CD4-positive, alpha-beta T cell treated with Interleukin-21 for 1 hour (primary cell): ENCODE results near the gene PRDM5.
"Not testable (repeated sequence)": the region's sequence is repeated elsewhere in the genome, so short reads cannot be mapped to it uniquely, and the experiment has no call there.

Experiments used
- DNase-seq: peaks from one replicate; pipeline ENCODE4 v3.0.0-alpha.2; 2020

The PRDM5 gene

GRCh38 chr4:120815361-120815760 is 107.2 kb downstream of the PRDM5 start:
- DNase-seq = no peak

DNA sequence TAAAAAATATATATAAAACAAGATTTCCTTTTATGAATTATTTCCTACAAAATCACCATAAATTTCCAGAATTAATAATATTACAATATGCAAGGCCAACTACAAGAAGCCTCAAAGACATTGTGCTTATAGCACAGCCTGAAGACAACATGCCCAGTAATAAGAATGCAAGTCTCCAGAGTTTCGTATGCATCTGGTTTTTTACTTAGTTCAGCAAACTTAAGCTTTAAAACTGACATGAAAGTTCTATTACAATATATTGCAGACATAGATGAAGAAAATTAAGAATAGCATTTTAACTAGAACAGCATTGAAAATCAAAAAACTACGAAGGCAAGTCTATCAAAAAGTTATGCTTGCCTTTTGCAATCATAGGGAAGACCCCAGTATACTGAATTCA is 107.6 kb downstream of the PRDM5 start:
- DNase-seq = no peak

DNA sequence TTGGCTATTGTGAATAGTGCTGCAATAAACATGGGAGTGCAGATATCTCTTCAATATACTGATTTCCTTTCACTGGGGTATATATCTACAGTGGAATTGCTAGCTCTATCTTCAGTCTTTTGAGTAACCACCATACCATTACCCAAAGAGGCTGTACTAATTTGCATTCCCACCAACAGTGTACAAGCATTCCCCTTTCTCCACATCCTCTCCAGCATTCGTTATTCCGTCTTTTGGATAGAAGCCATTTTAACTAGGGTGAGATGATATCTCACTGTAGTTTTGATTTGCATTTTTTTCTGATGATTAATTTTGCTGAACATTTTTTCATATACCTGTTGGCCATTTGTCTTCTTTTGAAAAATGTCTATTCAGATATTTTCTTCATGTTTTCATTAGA is 110.3 kb downstream of the PRDM5 start:
- no peak for DNase-seq

GRCh38 chr4:120809518-120809917 is 113.0 kb downstream of the PRDM5 start:
- no peak for DNase-seq

DNA sequence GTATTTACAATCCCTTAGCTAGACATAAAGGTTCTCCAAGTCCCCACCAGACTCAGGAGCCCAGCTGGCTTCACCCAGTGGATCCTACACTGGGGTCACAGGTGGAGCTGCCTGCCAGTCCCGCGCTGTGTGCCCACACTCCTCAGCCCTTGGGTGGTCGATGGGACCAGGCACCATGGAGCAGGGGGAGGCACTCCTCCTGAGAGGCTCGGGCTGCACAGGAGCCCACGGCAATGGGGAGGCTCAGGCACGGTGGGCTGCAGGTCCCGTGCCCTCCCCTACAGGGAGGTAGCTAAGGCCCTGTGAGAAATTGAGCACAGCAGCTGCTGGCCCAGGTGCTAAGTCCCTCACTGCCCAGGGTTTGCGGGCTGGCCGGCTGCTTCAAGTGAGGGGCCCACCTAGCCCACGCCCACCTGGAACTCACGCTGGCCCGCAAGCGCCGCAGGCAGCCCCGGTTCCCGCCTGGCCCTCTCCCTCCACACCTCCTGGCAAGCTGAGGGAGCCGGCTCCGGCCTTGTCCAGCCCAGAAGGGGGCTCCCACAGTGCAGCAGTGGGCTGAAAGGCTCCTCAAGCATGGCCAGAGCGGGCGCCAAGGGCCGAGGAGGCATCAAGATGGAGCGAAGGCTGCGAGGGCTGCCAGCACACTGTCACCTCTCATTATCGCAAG is 113.9 kb downstream of the PRDM5 start:
- no peak for DNase-seq

DNA sequence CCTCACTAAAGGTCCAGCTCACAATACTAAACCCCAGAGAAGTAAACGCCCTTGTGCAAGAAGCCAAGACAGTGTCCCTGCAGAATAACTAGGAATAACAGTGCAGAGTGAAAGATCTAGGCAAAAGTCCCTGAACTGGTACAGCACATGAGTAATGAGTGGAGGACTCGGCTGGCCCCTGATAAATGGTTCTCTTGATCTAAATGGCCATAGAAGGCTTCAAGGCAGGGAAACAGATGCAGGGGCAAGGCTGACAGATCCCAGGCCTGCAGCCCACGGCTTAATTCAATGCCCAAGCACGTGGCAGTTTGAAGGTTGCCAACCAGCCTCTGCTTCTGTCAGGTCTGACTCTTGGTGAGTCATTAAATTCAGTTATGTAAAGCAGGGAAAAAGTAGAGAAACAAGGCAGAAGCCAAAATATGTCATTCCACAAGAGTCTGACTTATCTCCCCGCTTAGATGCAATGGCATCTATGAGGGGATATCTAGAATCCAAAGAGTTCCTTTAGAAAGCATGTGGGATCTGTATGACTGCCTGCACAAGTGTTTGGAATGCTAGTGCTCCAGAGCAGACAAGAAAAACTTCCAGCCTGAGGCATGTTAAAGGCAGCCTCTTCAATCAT is 121.3 kb downstream of the PRDM5 start:
- no peak for DNase-seq

- no peak for DNase-seq
Observed at GRCh38 chr4:120798570-120798969, 124.0 kb downstream of the PRDM5 start.

DNA sequence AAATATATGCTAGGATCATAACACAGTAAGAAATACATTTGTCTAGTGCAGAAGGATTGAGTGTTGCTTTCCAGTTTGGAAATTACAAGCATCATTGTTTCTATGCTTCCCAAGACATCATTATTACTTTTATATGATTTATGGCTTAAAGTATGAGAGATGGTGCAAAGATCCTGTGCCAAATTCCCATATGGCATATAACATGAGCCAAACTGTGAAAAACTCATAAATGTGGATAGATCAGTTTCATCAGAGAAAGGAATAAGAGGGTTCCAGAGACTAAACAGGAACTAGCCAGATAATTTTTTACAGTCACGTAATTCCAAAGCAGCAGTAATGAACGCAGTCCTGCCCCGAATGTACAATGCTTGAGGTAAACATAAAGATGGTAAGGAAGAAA is 126.3 kb downstream of the PRDM5 start:
- DNase-seq = no peak

GRCh38 chr4:120785202-120785601 is 137.3 kb downstream of the PRDM5 start:
- DNase-seq = no peak

DNA sequence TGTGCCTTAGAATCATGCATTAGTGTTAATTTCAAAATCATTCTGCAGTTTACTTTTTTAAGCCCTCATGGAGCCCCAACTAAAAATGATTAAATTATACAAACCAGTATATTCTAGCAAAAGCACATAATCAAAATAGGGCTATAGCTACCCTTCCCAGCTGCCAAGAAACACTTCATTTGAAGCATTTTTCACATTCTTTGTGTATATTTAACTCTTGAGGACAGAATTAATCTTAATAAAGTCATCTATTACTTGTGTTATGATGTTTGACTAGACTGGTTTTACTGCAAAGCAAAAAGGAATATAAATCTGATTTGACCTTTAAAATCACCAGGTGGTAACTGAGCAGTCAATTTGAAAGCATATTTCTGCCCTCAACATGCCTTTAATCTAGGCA is 145.1 kb downstream of the PRDM5 start:
- DNase-seq = no peak

DNA sequence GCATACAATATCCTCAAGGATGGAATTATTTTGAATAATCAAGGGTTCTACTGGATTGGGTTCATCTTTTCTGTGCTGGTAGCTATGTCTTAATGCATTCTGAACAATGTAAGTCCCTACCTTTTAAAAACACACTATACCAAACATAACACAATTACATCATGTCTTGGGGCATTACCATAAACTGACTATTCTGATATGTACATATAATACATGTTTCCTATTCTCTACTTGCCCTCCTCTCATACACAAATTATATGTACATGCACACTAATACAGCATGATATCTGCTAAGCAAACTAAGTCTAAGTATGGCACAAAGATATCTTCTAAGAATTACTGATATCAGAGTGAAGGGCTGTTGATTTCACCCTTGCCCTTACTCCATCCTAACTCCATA is 147.1 kb downstream of the PRDM5 start:
- no peak for DNase-seq

DNA sequence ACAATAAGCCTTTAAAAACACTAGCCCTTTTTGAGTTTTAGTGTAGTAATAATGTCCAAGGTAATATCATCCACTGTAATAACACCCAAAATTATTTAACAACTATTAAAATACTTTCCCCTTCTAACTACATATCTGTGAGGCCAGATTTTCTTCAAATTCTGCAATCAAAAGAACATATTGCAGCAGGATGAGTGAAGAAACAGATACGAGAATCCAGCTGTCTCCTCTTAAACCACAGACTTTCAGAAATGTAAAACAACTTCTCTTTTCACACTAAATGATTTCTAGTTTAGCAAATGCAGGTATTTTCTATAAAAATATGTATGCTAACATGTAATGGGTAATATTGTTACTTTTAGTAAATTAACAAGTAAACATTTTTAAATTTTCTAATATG is 148.9 kb downstream of the PRDM5 start:
- no peak for DNase-seq

DNA sequence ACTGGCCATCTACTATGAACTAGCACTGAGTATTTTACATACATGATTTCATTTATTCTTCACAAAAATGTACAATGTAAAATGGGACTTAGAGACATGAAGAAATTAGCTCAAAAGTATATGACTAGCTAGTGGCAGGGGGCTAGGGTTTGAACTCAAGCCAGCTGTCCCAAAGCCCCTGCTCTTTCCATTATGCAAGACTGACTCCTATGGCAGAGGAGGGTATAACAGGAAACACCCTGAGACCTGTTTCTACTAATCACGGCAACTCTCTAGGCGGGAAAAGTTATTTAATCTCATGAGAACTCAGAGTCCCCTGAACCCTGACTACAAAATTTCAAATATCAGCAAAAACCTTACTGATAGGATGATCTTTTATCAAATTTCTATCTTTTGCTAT is 150.6 kb downstream of the PRDM5 start:
- no peak for DNase-seq

GRCh38 chr4:120770897-120771296 is 151.6 kb downstream of the PRDM5 start:
- DNase-seq = no peak

DNA sequence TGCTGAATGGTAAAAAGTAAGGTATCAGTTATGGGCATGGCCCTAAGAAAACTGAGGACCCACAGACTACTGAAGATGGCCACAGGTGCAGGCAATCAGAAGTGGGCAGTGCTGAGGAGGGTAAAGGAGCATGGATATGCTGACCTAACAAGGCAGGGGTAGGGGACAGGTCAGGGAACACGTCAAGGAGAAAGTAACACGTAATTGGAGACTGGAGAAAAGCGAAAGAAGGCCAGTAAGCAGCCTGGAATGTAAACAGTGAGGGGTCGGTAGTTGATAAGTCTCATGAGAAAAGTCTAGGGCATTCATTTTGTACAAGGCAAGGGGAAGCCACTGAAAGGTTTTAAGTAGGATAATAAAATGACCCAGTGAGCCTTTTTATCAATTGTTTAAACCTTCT is 153.3 kb downstream of the PRDM5 start:
- DNase-seq = no peak

GRCh38 chr4:120765260-120765680 is 157.3 kb downstream of the PRDM5 start:
- DNase-seq = no peak

GRCh38 chr4:120763650-120764049 is 158.9 kb downstream of the PRDM5 start:
- no peak for DNase-seq

DNA sequence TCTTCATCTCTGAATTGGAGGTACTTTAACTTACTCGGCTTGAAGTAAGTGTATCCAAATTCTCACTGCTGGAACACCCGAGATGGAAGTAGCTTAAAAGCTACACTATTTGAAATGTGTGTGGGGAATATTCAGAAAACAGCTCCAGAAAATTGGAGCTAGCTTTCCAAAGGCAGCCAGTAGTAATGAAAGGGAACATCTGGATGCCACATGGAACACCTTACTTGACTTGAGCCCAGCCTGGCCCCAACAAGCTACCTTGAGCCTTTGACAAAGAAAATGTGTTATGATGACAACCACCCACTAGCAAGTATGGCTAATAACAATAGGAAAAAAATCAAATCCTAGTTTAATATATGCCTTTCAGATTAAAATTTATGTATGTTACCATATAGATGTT is 161.5 kb downstream of the PRDM5 start:
- DNase-seq = no peak

DNA sequence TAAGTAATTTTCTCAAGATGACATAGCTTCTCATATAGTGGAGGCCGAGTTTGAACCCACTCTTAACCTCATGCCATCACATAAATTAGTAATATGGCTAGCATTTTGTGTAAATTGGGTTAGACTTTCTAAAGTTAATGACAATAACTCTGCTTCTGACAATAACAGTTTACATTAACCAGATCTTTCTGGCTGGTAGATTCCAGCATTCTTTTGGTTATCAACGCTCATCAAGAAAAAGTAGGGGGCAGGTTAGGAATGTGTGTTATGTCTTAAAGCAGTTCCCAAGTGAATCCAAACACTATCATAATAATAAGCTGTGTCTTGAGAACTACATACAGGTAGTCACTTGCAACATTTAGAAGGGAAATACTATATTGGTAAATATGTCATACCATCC is 162.5 kb downstream of the PRDM5 start:
- no peak for DNase-seq

DNA sequence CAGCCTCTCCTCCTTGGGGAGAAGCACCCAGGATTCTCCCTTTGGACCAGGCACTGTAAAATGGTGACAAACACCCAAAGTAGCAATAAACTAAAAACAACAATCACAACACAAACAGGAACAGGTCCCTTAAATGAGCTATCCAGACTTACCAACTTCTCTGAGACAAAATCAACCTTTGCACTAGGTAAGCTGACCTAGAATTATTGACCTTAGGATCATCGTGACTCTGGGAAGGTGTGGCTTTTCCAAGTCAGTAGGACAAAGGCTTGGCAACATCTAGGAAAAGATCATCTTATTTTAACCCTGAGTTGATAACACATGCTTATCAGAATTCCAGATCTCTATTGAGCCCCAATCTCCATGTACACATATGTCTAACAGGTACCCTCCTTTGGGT is 166.7 kb downstream of the PRDM5 start:
- DNase-seq = no peak

- DNase-seq = no peak
Observed at GRCh38 chr4:120754590-120754989, 167.9 kb downstream of the PRDM5 start.

GRCh38 chr4:120753854-120754253 is 168.7 kb downstream of the PRDM5 start:
- DNase-seq = no peak

DNA sequence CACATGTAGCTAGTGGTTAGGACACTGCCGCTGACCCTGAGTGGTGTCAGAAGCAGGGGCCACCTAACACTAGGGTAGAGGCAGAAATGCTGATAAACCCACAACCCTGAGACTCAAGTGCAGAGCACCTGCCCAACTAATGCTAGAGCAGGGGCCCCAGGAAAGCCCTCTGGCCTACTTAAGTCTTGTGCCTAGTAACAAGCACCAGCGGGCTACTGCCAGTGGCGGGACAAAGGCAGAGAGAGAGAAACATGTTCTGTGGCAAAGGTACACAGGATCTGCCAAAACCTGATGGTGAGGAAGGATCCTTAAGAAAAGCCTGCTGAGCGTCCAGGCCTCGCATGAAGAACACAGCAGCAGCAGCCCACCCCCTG is 172.4 kb downstream of the PRDM5 start:
- DNase-seq = no peak

- DNase-seq = no peak
Observed at GRCh38 chr4:120749445-120750151, 172.9 kb downstream of the PRDM5 start.

DNA sequence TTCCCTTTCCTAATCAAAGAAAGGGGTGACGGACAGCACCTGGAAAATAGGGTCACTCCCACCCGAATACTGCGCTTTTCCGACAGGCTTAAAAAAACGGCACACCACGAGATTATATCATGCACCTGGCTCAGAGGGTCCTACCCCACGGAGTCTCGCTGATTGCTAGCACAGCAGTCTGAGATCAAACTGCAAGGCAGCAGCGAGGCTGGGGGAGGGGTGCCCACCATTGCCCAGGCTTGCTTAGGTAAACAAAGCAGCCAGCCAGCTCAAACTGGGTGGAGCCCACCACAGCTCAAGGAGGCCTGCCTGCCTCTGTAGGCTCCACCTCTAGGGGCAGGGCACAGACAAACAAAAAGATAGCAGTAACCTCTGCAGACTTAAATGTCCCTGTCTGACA is 180.9 kb downstream of the PRDM5 start:
- DNase-seq = not testable (repeated sequence)
